PFSK-1 (cell line): ENCODE measurements around the gene LARP4B.

ENCODE experiments used
- POLR2AphosphoS5 ChIP-seq: IDR thresholded peaks from 2 replicates; pipeline ENCODE4 v1.6.1; 2012; ENCODE audit warnings: low read depth, mild to moderate bottlenecking, control low read depth, low read length, moderate library complexity
- SIN3A ChIP-seq: IDR thresholded peaks from 2 replicates; pipeline ENCODE4 v1.6.1; 2012; ENCODE audit warnings: mild to moderate bottlenecking, low read length, moderate library complexity, borderline replicate concordance; ENCODE audit not compliant: insufficient read depth
- TF ChIP-seq, protein P1 (sequence below), 2 experiments: IDR thresholded peaks; 2 replicates each; pipeline versions ENCODE4 v1.6.1 to v1.8.0; 2011 to 2012; ENCODE audit warnings: low read depth in 2 of 2, low read length in 2 of 2, control low read depth in 1 of 2, inconsistent platforms in 1 of 2, mild to moderate bottlenecking in 1 of 2, moderate library complexity in 1 of 2; ENCODE audit not compliant: insufficient read depth in 1 of 2

DNA sequence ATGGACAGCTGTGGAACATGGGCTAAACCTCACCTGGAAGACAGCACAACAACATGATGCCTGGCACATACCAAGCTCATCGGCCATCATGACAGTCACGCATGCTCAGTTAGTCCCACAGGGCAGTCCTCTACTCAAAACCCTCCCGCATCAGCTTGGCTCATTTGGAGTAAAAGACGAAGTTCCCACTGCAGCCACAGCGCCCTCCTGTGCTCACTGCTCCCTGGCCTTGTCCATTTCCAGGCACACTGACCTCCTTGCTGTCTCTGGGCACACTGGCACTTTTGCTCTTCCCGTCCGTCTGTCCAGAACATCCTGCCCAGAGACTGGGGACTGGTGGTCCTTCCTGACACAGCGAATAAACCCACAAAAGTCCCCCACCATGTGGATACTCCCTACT, 66.2 kb downstream of the LARP4B start:
- TF ChIP-seq SIN3A (no peak), POLR2AphosphoS5 (no peak)
- TF ChIP-seq, protein P1, sequence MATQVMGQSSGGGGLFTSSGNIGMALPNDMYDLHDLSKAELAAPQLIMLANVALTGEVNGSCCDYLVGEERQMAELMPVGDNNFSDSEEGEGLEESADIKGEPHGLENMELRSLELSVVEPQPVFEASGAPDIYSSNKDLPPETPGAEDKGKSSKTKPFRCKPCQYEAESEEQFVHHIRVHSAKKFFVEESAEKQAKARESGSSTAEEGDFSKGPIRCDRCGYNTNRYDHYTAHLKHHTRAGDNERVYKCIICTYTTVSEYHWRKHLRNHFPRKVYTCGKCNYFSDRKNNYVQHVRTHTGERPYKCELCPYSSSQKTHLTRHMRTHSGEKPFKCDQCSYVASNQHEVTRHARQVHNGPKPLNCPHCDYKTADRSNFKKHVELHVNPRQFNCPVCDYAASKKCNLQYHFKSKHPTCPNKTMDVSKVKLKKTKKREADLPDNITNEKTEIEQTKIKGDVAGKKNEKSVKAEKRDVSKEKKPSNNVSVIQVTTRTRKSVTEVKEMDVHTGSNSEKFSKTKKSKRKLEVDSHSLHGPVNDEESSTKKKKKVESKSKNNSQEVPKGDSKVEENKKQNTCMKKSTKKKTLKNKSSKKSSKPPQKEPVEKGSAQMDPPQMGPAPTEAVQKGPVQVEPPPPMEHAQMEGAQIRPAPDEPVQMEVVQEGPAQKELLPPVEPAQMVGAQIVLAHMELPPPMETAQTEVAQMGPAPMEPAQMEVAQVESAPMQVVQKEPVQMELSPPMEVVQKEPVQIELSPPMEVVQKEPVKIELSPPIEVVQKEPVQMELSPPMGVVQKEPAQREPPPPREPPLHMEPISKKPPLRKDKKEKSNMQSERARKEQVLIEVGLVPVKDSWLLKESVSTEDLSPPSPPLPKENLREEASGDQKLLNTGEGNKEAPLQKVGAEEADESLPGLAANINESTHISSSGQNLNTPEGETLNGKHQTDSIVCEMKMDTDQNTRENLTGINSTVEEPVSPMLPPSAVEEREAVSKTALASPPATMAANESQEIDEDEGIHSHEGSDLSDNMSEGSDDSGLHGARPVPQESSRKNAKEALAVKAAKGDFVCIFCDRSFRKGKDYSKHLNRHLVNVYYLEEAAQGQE (IDR thresholded peaks at IDR 0.05; ENCODE audit: insufficient read depth in 1 of 2, low read depth in 2 of 2, low read length in 2 of 2): no peak
